Tibial artery (tissue), 4 donors: ENCODE results near the gene TRIM67.
"Not testable (repeated sequence)": the region's sequence is repeated elsewhere in the genome, so short reads cannot be mapped to it uniquely, and the experiment has no call there.

Experiments
- DNase-seq, 2 donors: peaks; one replicate each; pipeline ENCODE4 v3.0.0-alpha.2; 2019
- H3K27ac ChIP-seq, 2 donors: fragments of 200-600 bp; sonication (generic) in 1 of 2; 1 replicate in 1 of 2; 2 replicates in 1 of 2; pipeline ENCODE4 v1.5.1; 2018 to 2019; ENCODE audit warnings: mild to moderate bottlenecking in 1 of 2
- H3K27me3 ChIP-seq, 2 donors: fragments of 200-600 bp; sonication (generic) in 1 of 2; one replicate each; pipeline versions ENCODE4 v1.5.1 to v1.6.0; 2016 to 2019
- H3K36me3 ChIP-seq, 3 donors: fragments of 200-600 bp; sonication (generic) in 2 of 3; one replicate each; pipeline ENCODE4 v1.5.1; 2016 to 2019; ENCODE audit warnings: mild to moderate bottlenecking in 2 of 3
- H3K4me1 ChIP-seq, 4 donors: fragments of 200-600 bp; sonication (generic) in 2 of 4; 1 replicate in 3 of 4; 2 replicates in 1 of 4; pipeline ENCODE4 v1.5.1; 2016 to 2019
- H3K4me3 ChIP-seq, 2 donors: fragments of 200-600 bp; sonication (generic) in 1 of 2; 1 replicate in 1 of 2; 2 replicates in 1 of 2; pipeline ENCODE4 v1.5.1; 2018 to 2019; ENCODE audit warnings: mild to moderate bottlenecking in 2 of 2
- H3K9me3 ChIP-seq, 3 donors: fragments of 200-600 bp; sonication (generic) in 1 of 3; one replicate each; pipeline ENCODE4 v1.5.1; 2016 to 2019
- intact Hi-C: fragments of 100-400 bp; cut with DNase I; formaldehyde crosslinking; loops from one replicate; pipeline ENCODE4 v1.15.0; 2023; ENCODE audit warnings: low total_unique reads
- TF ChIP-seq, protein P1 (sequence below), 2 experiments: fragments of 200-600 bp in 1 of 2; fragments of 450-650 bp in 1 of 2; IDR thresholded peaks; one replicate each; pipeline ENCODE4 v1.5.1; 2017 to 2019; ENCODE audit warnings: antibody characterized with exemption in 2 of 2, mild to moderate bottlenecking in 1 of 2, moderate library complexity in 1 of 2

Gene TRIM67

GRCh38 chr1:231209531-231209930 lies 47.7 kb downstream of the TRIM67 start:
- TF ChIP-seq, protein P1, sequence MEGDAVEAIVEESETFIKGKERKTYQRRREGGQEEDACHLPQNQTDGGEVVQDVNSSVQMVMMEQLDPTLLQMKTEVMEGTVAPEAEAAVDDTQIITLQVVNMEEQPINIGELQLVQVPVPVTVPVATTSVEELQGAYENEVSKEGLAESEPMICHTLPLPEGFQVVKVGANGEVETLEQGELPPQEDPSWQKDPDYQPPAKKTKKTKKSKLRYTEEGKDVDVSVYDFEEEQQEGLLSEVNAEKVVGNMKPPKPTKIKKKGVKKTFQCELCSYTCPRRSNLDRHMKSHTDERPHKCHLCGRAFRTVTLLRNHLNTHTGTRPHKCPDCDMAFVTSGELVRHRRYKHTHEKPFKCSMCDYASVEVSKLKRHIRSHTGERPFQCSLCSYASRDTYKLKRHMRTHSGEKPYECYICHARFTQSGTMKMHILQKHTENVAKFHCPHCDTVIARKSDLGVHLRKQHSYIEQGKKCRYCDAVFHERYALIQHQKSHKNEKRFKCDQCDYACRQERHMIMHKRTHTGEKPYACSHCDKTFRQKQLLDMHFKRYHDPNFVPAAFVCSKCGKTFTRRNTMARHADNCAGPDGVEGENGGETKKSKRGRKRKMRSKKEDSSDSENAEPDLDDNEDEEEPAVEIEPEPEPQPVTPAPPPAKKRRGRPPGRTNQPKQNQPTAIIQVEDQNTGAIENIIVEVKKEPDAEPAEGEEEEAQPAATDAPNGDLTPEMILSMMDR (IDR thresholded peaks at IDR 0.05) = no peak
- intact Hi-C loops = loop anchor here (10.0 kb wide), 1 partner anchor 215 kb away; no protein-coding TSS in a partner anchor
- Histone ChIP-seq H3K4me1 (peaks cover 0 to 6% (median 4%) of the 10 kb centered on the region in 4 donors), H3K9me3 (no peaks in the 10 kb centered on the region), H3K27me3 (peaks cover 0 to 16% of the 10 kb centered on the region in 2 donors), H3K36me3 (no peaks in the 10 kb centered on the region), H3K27ac (no peak overlapping the region), H3K4me3 (no peak overlapping the region)
- no peak for DNase-seq

GRCh38 chr1:231210126-231210525 lies 48.3 kb downstream of the TRIM67 start:
- Histone ChIP-seq H3K27me3 (peaks cover 0 to 20% of the 10 kb centered on the region in 2 donors), H3K9me3 (no peaks in the 10 kb centered on the region), H3K4me1 (peaks cover 0 to 6% (median 4%) of the 10 kb centered on the region in 4 donors), H3K36me3 (no peaks in the 10 kb centered on the region), H3K4me3 (no peak overlapping the region), H3K27ac (no peak overlapping the region)
- DNase-seq = no peak
- TF ChIP-seq, protein P1 (IDR thresholded peaks at IDR 0.05) = no peak
- intact Hi-C loops = loop anchor here (5.0 kb wide), 2 partner anchors 293 to 413 kb away; no protein-coding TSS in a partner anchor

GRCh38 chr1:231211005-231211857 lies 49.4 kb downstream of the TRIM67 start:
- intact Hi-C loops = loop anchor here (5.0 kb wide), 2 partner anchors 294 to 414 kb away; no protein-coding TSS in a partner anchor
- TF ChIP-seq, protein P1 (IDR thresholded peaks at IDR 0.05) = peak; percentile 83 to 92

GRCh38 chr1:231212301-231212700 lies 50.4 kb downstream of the TRIM67 start:
- intact Hi-C loops = loop anchor here (5.0 kb wide), 2 partner anchors 295 to 415 kb away; no protein-coding TSS in a partner anchor
- not testable (repeated sequence) for H3K27ac ChIP-seq, DNase-seq

More at GRCh38 chr1:231211005-231211857, 49.4 kb downstream of the TRIM67 start:
- Histone ChIP-seq H3K4me1 (peaks cover 0 to 6% (median 4%) of the 10 kb centered on the region in 4 donors), H3K4me3 (peak overlapping the region; percentile 34 to 50), H3K27ac (no peak overlapping the region), H3K9me3 (no peaks in the 10 kb centered on the region), H3K27me3 (peaks cover 0 to 21% of the 10 kb centered on the region in 2 donors), H3K36me3 (no peaks in the 10 kb centered on the region)
- DNase-seq = peak; percentile 61 to 78

DNA sequence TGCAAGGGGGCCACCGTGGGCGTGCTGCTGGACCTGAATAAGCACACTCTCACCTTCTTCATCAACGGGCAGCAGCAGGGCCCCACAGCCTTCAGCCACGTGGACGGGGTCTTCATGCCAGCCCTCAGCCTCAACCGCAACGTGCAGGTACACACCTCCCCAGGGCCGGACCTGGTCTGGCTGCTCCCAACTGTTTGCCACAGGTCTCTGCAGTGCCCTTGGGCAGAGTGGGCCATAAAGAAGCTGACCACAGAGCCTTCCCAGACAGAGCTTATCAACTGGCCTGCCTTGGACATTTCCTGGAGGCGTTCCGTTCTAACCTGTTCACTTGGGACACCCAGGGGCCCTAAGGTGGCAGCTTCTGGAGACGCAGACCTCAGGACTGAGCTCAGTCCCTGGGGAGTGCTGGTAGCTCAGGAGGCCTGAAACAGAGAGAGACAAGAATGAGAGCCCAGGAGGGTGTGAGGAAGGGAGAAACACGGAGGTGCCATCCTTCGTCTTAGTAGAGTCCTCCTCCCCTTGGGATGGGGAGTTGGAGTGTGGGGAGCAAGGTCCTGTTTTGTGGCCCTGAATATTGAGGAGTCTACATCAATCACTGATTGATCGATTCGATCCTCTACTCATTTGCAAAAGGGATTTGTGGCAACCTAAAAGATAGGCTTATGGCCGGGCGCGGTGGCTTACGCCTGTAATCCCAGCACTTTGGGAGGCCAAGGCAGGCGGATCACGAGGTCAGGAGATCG lies 52.1 kb downstream of the TRIM67 start:
- Histone ChIP-seq H3K36me3 (no peaks in the 10 kb centered on the region), H3K27ac (no peak overlapping the region), H3K4me3 (no peak overlapping the region), H3K9me3 (no peaks in the 10 kb centered on the region), H3K4me1 (peaks cover 0 to 6% (median 4%) of the 10 kb centered on the region in 4 donors), H3K27me3 (peaks cover 0 to 24% of the 10 kb centered on the region in 2 donors)
- no peak for DNase-seq
- intact Hi-C loops = loop anchor here (5.0 kb wide), 2 partner anchors 297 to 417 kb away; no protein-coding TSS in a partner anchor
- TF ChIP-seq, protein P1 (IDR thresholded peaks at IDR 0.05) = no peak

More at GRCh38 chr1:231212301-231212700, 50.4 kb downstream of the TRIM67 start:
- H3K36me3 ChIP-seq, H3K9me3 ChIP-seq, H3K4me3 ChIP-seq, H3K4me1 ChIP-seq: not testable (repeated sequence)
- H3K27me3 ChIP-seq = peaks cover 0 to 24% of the 10 kb centered on the region in 2 donors
